Naive thymus-derived CD8-positive, alpha-beta T cell (primary cell): Measurements from ENCODE around the gene GAS5. TPM values are rescaled to one million over a fixed set of nuclear protein-coding genes. Genes with fewer than 3 reads are reported as not detected.

Source experiments
- ATAC-seq, 2 donors: fragments of 150-1000 bp; cut with Tn5 transposase in 1 of 2; sonication (Bioruptor Pico), chemical (Tn5 transposase) in 1 of 2; 1 replicate in 1 of 2; 2 replicates in 1 of 2; pipeline ENCODE4 v1.10.0; 2021; ENCODE audit warnings: mild to moderate bottlenecking in 2 of 2, moderate library complexity in 2 of 2
- POLR2A ChIA-PET: fragments of 350-600 bp; sonication (Branson Sonifier 250); formaldehyde crosslinking; loops from one replicate; lab custom pipeline; 2021; ENCODE audit warnings: antibody characterized with exemption; lab: Charles Lee
- DNase-seq, 10 donors: peaks; one replicate each; pipeline versions ENCODE4 v3.0.0 to v3.0.0-alpha.2; 2020 to 2022
- H3K27ac Mint-ChIP-seq, 10 donors: one replicate each; pipeline ENCODE4 v1.8.0; 2020 to 2022; ENCODE audit warnings: mild to moderate bottlenecking in 10 of 10, mixed read lengths in 10 of 10, moderate library complexity in 4 of 10, inconsistent platforms in 1 of 10
- H3K27me3 Mint-ChIP-seq, 5 donors: one replicate each; pipeline ENCODE4 v1.8.0; 2021 to 2022; ENCODE audit warnings: mixed read lengths in 5 of 5
- H3K36me3 Mint-ChIP-seq, 3 donors: one replicate each; pipeline ENCODE4 v1.8.0; 2020 to 2022; ENCODE audit warnings: mixed read lengths in 3 of 3, mild to moderate bottlenecking in 2 of 3, inconsistent platforms in 1 of 3
- H3K4me1 Mint-ChIP-seq, 4 donors: one replicate each; pipeline ENCODE4 v1.8.0; 2021 to 2022; ENCODE audit warnings: mixed read lengths in 4 of 4
- H3K4me3 Mint-ChIP-seq, 10 donors: one replicate each; pipeline ENCODE4 v1.8.0; 2020 to 2022; ENCODE audit warnings: mild to moderate bottlenecking in 10 of 10, mixed read lengths in 10 of 10, moderate library complexity in 6 of 10, inconsistent platforms in 1 of 10
- H3K9me3 Mint-ChIP-seq, 9 donors: one replicate each; pipeline ENCODE4 v1.8.0; 2020 to 2022; ENCODE audit warnings: mixed read lengths in 9 of 9, mild to moderate bottlenecking in 3 of 9, inconsistent platforms in 1 of 9, moderate library complexity in 1 of 9
- polyA plus RNA-seq, 3 donors: library from polyadenylated mRNA; unstranded; fragments of 300-500 nt; fragmentation: Illumina TruSeq; gene quantifications; one replicate each; pipeline ENCODE4 v1.2.3, GENCODE V29; 2021
- total RNA-seq, 8 experiments: library from RNA in 2 of 8; stranded (reverse) in 2 of 8; gene quantifications; one replicate each; pipeline ENCODE4 v1.2.3 and lab custom pipeline; 2021 to 2026

Gene GAS5
- 1,000 to 10,000 TPM; 1,055 to 1,075 TPM for total RNA-seq
- polyA plus RNA-seq = 100 to 1,000 TPM; 503 to 660 (median 547) TPM
- total RNA-seq (lab: John Stamatoyannopoulos, UW) = 393 to 811 (median 575) reads per million in 6 experiments

DNA sequence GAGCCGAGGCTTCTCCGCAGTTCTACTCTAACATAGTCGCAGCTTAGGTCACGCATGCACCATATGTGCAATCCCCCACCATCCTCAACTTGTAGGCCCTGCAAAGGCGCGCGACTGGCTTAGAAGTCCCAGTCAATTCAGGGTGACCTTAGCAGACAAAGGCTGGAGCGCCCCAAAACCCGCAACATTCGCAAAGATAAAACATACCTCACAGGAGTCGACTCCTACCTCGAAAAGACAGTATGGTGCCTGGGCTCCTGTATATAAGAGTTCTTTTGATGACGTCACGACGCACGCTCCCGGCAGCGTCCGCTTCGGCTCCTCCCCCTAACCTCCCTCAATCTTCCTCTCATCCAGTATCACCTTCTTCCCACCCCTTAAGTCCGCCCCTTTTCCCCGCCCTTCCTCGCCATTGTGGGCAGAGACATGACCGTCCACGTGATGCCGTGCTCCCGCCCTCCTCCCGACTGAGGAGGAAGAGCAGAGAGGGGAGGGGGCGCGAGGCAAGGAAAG is at the start of gene GAS5:
Gene GAS5, minus strand, starts transcription at position 237 of the 513 bp plus-strand sequence.
- Mint-ChIP-seq H3K9me3 (no peaks in the 10 kb centered on the region), H3K4me1 (peaks cover 29 to 82% (median 74%) of the 10 kb centered on the region in 4 donors), H3K36me3 (peaks cover 7 to 50% (median 32%) of the 10 kb centered on the region in 3 donors), H3K27me3 (no peaks in the 10 kb centered on the region), H3K4me3 (peak within 1 kb of the TSS; percentile 87 to 99 (median 97)), H3K27ac (peak within 1 kb of the TSS; percentile 95 to 99 (median 98))
- DNase-seq (peak; percentile 90 to 100 (median 99)), ATAC-seq (peak; percentile 75 to 79)
- POLR2A ChIA-PET = interaction anchor here (0.6 to 3.2 kb wide), 23 partner anchors 8 to 1451 kb away, joined by 3 to 47 read pairs (median 4); partner anchors contain the start of genes CACYBP, CENPL, DARS2 and KLHL20

DNA sequence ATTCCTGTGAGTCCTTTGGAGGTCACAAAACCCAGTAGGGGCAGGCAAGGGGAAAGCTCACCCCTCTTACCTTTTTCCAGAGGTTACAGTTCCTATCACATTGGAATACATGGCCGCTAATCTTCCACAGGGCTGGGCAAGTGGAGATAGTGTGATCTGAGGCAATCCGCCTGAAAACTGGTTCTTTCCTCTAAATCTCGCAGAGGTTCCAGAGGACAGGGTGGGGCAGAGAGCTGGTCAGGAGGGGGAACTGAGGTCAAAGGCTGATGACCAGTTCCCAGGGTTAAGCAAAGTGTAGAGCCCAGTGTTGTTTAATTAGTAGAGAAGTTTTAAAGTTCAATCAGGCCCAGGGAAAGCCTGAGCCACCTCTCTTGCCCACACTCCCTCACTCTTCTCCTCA is 49.4 kb upstream of the GAS5 start, which contains the start of gene SERPINC1:
Gene SERPINC1, minus strand, starts transcription at position 179 of the 400 bp plus-strand sequence. Its CDS starts 68 bp downstream, at position 111.
- Mint-ChIP-seq H3K4me3 (no peak within 1 kb of the TSS), H3K4me1 (no peaks in the 10 kb centered on the region), H3K27me3 (no peaks in the 10 kb centered on the region), H3K27ac (peak within 1 kb of the TSS in 2 of 10 donors; percentile 61 to 78), H3K9me3 (no peaks in the 10 kb centered on the region), H3K36me3 (no peaks in the 10 kb centered on the region)
- POLR2A ChIA-PET = no interaction called here
- ATAC-seq = no peak
- no peak for DNase-seq

DNA sequence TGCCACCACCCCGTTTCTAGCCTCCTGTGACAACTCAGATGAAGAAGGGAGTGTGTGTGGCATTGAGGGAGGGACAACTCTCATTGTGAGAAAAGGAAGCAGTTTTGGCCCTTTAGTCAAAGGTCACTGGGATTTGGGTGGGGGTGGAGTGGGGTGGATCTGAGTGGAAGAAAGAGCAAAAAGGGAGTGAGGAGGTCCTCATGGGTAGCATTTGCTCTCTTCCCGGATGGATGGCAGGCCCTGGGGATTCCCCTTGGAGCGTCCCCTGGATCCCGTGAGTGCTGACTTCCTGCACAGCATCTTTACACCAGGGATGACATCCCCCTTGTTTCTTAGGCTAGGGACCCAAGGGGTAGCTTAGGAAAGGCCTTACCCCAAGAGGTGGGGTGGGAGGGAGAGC is 48.9 kb upstream of the GAS5 start:
- ATAC-seq (no peak), DNase-seq (no peak)
- no peaks in the 10 kb centered on the region for H3K4me1 Mint-ChIP-seq
- POLR2A ChIA-PET = no interaction called here
- H3K27me3 Mint-ChIP-seq = no peaks in the 10 kb centered on the region
- H3K4me3 Mint-ChIP-seq = no peak overlapping the region
- no peak overlapping the region for H3K27ac Mint-ChIP-seq
- H3K9me3 Mint-ChIP-seq = no peaks in the 10 kb centered on the region
- no peaks in the 10 kb centered on the region for H3K36me3 Mint-ChIP-seq

DNA sequence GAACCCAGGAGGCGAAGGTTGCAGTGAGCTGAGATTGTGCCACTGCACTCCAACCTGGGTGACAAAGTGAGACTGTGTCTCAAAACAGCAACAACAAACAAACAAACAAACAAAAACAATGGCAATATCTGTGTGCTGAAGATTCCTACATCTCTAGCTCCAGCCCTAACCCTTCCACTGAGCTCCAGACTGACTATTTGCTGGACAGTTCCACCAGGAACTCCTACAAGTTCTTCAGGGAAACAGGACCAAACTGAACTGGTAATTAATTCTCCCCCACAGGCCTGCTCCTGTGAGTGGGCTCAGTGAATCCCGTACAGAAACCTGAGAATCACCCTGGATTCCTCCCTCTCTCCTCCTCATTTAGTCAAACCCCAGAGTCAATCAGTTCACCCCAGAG is 47.8 kb upstream of the GAS5 start:
- DNase-seq = no peak
- POLR2A ChIA-PET = no interaction called here
- H3K9me3 Mint-ChIP-seq = no peaks in the 10 kb centered on the region
- no peak overlapping the region for H3K4me3 Mint-ChIP-seq
- no peak overlapping the region for H3K27ac Mint-ChIP-seq
- no peaks in the 10 kb centered on the region for H3K36me3 Mint-ChIP-seq
- H3K4me1 Mint-ChIP-seq = no peaks in the 10 kb centered on the region
- no peak for ATAC-seq
- no peaks in the 10 kb centered on the region for H3K27me3 Mint-ChIP-seq

DNA sequence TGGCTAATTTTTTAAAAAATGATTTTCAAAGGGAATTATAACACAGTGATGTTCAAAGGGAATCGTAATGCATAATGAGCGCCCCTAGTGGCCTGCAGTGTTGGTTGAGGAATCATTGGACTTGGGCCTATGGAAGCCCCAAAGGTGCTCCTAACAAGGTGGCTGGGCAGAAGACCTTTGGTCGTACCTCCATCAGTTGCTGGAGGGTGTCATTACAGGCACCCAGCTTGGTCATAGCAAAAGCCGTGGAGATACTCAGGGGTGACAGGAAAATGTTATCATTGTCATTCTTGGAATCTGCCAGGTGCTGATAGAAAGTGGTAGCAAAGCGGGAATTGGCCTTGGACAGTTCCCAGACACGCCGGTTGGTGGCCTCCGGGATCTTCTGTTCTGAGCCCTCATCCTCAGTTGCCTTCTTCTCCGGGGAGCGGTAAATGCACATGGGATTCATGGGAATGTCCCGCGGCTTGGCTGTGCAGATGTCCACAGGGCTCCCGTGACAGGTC is 46.6 kb upstream of the GAS5 start:
- POLR2A ChIA-PET = no interaction called here
- no peaks in the 10 kb centered on the region for H3K4me1 Mint-ChIP-seq
- no peak for ATAC-seq

DNA sequence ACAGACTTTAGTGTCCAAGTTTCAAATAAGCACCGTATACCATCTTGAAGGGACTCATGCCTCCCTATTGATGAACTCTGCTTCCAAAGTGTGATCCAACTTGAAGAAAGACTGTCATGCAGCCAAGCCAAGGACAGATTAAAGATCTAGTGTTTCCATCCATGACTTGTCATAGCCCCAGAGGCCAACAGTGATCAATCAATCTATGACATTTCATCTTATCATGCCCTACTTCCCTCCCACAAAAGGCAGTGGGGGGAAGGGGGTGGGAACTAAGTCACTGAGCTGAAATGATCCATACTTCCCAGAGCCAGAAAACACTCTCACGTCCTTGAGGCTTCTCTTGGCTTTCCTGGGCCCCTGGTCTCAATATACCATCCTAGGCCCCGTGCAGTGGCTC is 45.3 kb upstream of the GAS5 start:
- no peak for ATAC-seq
- Mint-ChIP-seq H3K4me3 (no peak overlapping the region), H3K36me3 (peaks cover 6 to 9% (median 9%) of the 10 kb centered on the region in 3 donors), H3K4me1 (peaks cover 0 to 2% (median 0%) of the 10 kb centered on the region in 4 donors), H3K27me3 (no peaks in the 10 kb centered on the region), H3K27ac (no peak overlapping the region), H3K9me3 (no peaks in the 10 kb centered on the region)
- DNase-seq = no peak
- POLR2A ChIA-PET = no interaction called here

More for the DNA sequence above, 46.6 kb upstream of the GAS5 start:
- Mint-ChIP-seq H3K27me3 (no peaks in the 10 kb centered on the region), H3K27ac (no peak overlapping the region), H3K36me3 (peaks cover 4 to 5% (median 5%) of the 10 kb centered on the region in 3 donors), H3K4me3 (no peak overlapping the region), H3K9me3 (no peaks in the 10 kb centered on the region)
- DNase-seq = no peak

DNA sequence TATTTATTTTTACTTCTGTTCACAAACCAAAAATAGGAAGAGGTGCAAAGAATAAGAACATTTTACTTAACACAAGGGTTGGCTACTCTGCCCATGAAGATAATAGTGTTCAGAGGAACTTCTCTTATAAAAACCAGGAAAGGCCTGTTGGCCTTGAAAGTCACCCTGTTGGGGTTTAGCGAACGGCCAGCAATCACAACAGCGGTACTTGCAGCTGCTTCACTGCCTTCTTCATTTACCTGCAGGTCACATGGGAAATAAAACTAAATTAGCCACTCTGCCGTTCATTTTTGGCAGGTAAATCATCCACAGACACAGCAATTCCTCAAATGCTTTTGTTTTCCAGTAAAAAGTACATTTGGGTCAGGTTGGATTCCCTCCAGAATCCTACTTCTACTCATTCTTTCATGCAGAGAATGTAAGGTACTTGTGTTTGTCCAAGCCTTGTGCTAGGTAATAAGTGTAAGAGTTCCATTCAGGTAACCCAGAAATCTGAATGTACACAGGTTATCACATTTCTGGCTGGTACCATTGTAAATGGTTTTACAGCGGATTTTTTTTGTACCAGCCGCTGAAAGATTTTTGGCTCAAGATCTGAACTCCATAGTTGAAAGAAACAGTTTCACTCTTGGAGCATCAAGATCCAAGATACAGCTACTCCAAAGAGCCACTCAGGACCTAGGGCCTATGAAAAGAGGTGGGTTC is 36.2 kb upstream of the GAS5 start:
- Mint-ChIP-seq H3K4me3 (no peak overlapping the region), H3K9me3 (no peaks in the 10 kb centered on the region), H3K27ac (peak overlapping the region in 1 of 10 donors; percentile 8), H3K4me1 (peaks cover 0 to 12% (median 5%) of the 10 kb centered on the region in 4 donors), H3K27me3 (no peaks in the 10 kb centered on the region), H3K36me3 (peaks cover 9 to 13% (median 12%) of the 10 kb centered on the region in 3 donors)
- DNase-seq (no peak), ATAC-seq (no peak)
- POLR2A ChIA-PET = no interaction called here

DNA sequence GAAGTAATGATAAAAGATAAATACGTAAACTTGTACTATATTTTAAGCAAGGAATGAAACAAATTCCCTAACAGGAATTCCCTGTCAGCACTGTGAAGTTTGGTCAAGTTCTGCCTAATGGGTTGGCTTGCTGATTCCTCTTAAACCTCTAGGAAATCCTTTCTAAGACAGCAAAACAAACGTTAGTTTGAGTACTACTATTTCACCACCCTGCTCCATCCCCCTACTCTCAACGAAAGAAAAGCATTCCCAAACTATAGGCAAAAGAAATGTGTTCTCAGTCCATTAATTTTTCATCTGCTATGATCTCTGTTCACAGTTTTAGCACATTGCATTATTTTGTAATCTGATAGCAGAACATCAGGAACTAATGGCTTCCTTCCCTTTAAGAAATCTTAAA is 33.2 kb upstream of the GAS5 start:
- Mint-ChIP-seq H3K27me3 (no peaks in the 10 kb centered on the region), H3K9me3 (no peaks in the 10 kb centered on the region), H3K4me1 (peaks cover 0 to 13% (median 10%) of the 10 kb centered on the region in 4 donors), H3K36me3 (peaks cover 8 to 23% (median 11%) of the 10 kb centered on the region in 3 donors), H3K27ac (no peak overlapping the region), H3K4me3 (no peak overlapping the region)
- POLR2A ChIA-PET = interaction anchor here (0.6 kb wide), 1 partner anchor 33 kb away, joined by 4 read pairs; the partner anchor contains the start of gene GAS5
- DNase-seq (no peak), ATAC-seq (no peak)

DNA sequence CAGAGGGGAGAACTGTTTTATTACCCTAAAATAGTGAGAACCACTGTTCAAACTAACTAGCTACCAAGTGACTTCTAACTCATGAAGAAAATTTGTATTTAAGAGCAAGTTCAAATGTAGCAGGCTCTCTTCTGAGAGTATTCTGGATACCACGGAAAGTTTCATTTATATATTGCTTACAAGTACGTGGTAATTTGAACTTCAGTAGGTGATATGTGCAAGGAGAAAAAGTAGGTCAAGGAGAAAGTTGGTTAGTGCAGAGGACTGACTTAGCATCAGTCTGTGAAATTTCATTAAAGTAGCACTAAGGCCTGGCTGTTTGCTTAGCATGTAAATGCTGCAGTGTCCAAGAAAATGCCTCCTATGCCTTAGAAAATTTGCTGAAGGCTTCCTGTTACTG is 32.6 kb upstream of the GAS5 start:
- Mint-ChIP-seq H3K36me3 (peaks cover 8 to 26% (median 9%) of the 10 kb centered on the region in 3 donors), H3K27ac (peak overlapping the region in 1 of 10 donors; percentile 61), H3K4me1 (peaks cover 0 to 12% (median 10%) of the 10 kb centered on the region in 4 donors), H3K4me3 (no peak overlapping the region), H3K27me3 (no peaks in the 10 kb centered on the region), H3K9me3 (no peaks in the 10 kb centered on the region)
- POLR2A ChIA-PET = no interaction called here
- ATAC-seq (no peak), DNase-seq (no peak)

DNA sequence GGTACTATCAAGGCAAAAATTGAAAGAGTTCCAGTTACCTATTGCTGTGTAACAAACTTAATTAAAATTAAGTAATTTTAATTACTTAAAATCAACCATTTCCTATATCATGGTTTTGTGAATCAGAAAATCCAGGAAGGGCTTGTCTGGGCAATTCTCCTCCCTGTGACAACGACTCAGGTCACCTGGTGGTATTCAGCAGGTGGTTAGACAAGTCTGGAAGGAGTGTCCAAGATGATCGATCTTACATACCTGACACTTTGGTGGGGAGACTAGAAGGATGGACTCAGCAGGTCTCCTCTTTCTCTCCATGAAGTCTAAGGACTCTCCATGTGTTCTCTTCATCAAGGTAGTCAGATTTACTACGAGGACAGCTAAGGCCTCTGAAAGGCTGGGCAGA is 26.4 kb upstream of the GAS5 start:
- H3K27me3 Mint-ChIP-seq = no peaks in the 10 kb centered on the region
- H3K4me1 Mint-ChIP-seq = peaks cover 11 to 20% (median 15%) of the 10 kb centered on the region in 4 donors
- H3K27ac Mint-ChIP-seq = peak overlapping the region in 2 of 10 donors; percentile 23 to 36
- H3K36me3 Mint-ChIP-seq = peaks cover 0 to 67% (median 33%) of the 10 kb centered on the region in 3 donors
- H3K9me3 Mint-ChIP-seq = no peaks in the 10 kb centered on the region
- DNase-seq = no peak
- ATAC-seq = no peak
- POLR2A ChIA-PET = no interaction called here
- no peak overlapping the region for H3K4me3 Mint-ChIP-seq

DNA sequence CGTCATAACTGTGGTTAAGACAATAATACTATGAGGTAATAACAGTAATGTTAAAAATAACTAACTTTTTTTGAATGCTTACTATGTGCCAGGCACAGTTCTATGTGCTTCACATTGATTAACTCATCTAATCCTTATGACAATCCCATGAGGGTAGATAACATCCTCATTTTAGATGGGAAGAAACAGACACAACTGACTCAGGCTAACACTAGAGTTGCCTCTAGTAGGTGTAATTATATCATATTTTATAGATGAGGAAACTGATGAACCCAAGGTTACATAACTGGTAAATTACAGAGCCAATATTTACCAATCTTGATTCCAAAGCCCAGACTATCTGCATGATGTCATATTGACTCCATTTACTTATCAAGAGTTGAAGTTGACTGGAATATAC is 25.8 kb upstream of the GAS5 start:
- Mint-ChIP-seq H3K4me3 (no peak overlapping the region), H3K9me3 (no peaks in the 10 kb centered on the region), H3K4me1 (peaks cover 11 to 20% (median 14%) of the 10 kb centered on the region in 4 donors), H3K27ac (no peak overlapping the region), H3K27me3 (no peaks in the 10 kb centered on the region), H3K36me3 (peaks cover 0 to 67% (median 30%) of the 10 kb centered on the region in 3 donors)
- POLR2A ChIA-PET = no interaction called here
- DNase-seq (no peak), ATAC-seq (no peak)

DNA sequence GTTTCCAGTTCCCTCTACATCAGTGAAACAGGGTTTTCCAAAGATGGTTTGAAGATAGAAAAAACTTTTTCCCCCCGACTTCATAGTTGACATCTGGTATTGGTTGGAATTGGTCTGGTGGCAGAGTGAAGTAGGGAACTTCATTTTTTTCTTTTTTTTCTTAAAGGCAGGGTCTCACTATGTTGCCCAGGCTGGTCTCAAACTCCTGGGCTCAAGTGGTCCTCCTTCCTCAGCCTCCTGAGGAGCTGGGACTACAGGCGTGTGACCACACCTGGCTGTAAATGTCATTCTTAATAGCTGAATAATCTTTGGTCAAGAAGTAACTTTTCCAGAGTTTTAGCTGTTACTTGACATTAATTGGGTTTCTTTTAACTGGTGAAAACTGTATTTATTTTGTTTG is 22.1 kb upstream of the GAS5 start:
- H3K36me3 Mint-ChIP-seq = peaks cover 15 to 85% (median 47%) of the 10 kb centered on the region in 3 donors
- no peaks in the 10 kb centered on the region for H3K27me3 Mint-ChIP-seq
- no peak overlapping the region for H3K27ac Mint-ChIP-seq
- no peak for ATAC-seq
- DNase-seq = no peak
- H3K9me3 Mint-ChIP-seq = no peaks in the 10 kb centered on the region
- H3K4me3 Mint-ChIP-seq = peak overlapping the region in 1 of 10 donors; percentile 20
- peaks cover 16 to 43% (median 36%) of the 10 kb centered on the region in 4 donors for H3K4me1 Mint-ChIP-seq
- POLR2A ChIA-PET = interaction anchor here (0.6 to 1.2 kb wide), 2 partner anchors 21 to 126 kb away, joined by 4 read pairs; no protein-coding TSS in a partner anchor

DNA sequence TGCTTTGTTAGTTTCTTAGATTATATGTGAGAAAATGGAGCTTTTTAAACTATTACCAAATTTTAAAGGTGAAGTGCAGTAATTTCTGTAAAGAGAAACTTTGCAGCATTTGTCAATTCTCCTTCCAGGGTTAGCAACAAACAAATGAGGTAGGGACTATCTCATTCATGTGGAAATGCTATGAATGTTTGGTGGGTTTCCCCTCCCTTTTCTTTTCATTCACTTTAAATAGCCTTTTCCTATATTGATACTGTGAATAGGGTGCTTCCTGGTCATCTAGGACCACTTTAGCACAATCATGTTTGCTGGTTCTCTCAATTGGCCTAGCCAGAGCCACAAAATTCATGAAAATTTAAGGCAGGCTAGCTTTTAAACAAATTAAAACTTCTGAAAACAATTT is 21.0 kb upstream of the GAS5 start:
- Mint-ChIP-seq H3K4me3 (no peak overlapping the region), H3K27ac (peak overlapping the region in 1 of 10 donors; percentile 40), H3K9me3 (no peaks in the 10 kb centered on the region), H3K36me3 (peaks cover 15 to 78% (median 44%) of the 10 kb centered on the region in 3 donors), H3K4me1 (peaks cover 13 to 43% (median 34%) of the 10 kb centered on the region in 4 donors), H3K27me3 (no peaks in the 10 kb centered on the region)
- POLR2A ChIA-PET = interaction anchor here (1.2 kb wide), 1 partner anchor 20 kb away, joined by 4 read pairs; no protein-coding TSS in a partner anchor
- DNase-seq (no peak), ATAC-seq (no peak)
